Retina (tissue), 1 donor: ENCODE data around the gene SLC6A5.
A peak's percentile ranks its signal among the peaks of the same experiment; 100 is the strongest.

Experiments
- DNase-seq: peaks from one replicate; pipeline ENCODE4 v3.0.0-alpha.2; 2016

The SLC6A5 gene

DNA sequence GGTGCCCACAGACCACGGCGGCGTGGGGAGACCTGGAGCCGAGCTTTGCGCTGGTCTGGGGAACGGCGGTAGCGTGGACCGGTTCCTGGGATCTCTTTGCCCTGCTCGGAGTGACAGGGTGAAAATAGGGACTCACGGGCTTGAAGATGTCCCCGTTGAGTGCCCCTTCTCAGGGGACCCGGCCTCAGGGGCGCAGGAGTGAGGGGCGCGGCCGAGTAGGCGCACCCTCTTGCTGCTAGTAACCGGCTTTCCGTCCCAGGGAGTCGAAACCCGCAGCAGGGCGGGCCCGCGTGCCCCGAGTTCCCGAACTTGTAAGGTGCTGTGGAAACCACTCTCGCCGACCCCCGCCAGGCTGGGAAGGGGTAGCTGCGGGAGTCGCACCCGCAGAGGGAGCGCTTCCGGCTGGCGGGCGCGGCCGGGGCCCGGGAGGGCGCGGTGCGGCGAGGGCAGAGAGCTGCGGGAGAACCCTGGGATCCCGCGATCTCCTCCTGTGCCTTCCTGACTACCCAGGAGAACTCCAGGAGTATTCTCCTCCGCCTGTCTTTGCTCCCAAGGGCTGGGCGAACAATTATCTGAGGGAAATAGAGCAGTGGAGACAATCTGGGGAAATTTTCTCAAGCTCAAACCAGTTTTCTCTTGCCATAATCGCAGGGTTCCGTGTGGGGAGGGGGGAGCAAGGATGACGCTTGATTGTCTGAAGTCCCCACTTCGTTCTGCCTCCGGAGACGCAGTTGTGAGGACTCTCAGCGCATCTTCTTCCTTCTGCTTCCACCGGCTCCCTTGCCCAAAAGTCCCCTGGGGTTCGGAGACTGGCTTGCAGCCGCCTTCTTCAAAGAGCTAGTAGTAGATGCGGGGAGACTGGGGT lies 70.6 kb downstream of the SLC6A5 start:
- DNase-seq = peak; percentile 69

DNA sequence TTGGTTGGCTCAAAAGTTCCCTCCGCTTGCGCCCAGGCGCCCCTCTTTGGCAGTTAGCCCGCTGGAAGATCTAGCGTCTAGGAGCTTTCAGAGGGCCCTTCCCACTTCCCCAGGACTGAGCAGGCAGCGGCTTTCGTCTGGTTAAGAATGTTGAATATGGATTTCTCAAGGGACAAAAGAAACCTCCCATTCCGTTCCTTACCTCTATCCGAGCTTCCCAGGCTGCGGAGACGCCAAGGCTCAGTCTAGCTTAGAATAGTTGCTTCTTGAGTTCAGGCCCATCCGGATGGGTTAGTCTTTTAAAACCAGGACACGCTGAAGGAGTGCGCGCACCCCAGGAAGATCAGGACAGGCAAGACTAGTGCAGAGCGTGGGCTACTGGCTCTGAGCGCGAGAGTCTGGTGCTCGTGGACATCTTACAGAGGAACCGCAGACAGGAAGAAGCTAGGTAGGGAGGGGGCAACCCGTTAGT lies 71.6 kb downstream of the SLC6A5 start:
- DNase-seq = peak; percentile 53

DNA sequence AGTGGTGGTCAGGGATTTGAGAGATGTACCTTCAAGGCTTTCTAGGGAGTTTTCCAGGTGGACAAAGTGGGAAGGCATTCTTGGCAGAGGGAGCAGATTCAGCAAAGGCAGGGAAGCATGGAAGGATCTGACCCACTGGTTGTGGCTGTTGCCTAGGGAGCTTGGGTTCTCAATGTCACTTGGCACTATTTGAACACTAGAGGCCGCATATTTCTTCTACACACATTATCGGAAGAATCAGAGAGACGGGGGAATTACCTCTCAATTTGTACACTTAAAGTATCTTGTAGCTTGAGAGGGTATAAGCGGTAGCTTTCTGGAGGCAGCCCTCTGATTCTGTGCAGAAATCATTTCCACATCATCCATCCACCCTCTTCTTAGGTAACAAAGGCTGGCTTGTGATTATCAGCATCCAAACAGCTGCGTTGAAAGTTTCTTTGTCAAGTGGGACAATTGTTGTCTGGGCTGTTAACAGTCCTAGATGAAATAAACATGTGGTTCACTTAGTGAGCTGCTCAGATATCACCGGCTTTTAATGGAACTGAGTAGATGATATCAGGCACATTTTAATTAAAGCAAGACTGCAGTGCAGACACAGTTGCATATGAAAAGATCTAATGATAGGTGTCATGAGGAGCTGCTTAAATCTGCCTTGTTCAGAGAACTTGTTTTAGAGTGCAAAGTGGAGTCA lies 72.6 kb downstream of the SLC6A5 start:
- DNase-seq = peak; percentile 54

DNA sequence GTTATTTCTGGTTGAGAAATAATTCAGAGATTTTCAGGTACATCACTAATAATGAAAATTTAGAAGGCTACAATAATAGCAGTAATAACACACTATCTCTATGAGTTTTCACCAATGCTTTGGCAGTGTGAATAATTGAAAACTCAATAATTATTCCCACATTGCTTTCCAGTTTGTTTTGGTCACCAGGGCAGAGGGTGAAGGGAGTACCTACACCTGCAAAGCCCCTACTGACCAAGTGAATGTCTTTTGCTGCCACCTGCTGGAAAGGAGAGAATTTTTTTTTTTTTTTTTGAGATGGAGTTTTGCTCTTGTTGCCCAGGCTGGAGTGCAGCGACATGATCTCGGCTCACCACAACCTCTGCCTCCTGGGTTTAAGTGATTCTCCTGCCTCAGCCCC lies 73.2 kb downstream of the SLC6A5 start:
- DNase-seq = peak; percentile 40

DNA sequence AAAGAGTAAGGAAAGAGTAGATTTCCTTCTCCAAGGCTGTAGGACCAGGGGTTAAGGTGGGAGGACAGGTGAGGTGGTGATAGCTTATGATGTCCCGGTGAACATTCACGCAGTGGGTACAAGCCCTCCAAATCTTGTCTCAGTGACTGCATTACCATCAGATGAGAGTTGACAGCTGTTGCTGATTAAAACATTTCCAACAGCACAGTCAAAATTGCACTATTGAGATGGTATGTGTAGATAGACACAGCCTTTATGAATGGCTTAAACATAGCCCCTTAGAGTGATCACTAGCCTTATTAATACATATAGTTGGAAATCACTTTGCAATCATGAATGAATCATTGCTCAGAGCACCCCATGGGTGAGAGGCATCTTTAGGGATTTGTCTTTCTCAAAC lies 77.2 kb downstream of the SLC6A5 start:
- DNase-seq = no peak

DNA sequence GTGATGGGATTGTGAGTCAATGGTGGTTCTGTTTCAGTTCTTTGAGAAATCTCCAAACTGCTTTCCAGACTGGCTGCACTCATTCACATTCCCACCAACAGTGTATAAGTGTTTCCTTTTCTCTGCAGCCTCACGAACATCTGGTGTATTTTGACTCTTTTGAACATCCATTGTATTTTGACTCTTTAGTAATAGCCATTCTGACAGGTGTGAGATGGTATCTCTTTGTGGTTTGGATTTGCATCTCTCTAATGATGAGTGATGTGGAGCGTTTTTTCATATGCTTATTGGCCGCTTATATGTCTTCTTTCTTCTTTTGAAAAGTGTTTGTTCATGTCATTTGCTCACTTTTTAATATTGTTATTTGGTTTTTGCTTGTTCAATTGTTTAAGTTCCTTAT lies 89.4 kb downstream of the SLC6A5 start:
- DNase-seq = no peak

DNA sequence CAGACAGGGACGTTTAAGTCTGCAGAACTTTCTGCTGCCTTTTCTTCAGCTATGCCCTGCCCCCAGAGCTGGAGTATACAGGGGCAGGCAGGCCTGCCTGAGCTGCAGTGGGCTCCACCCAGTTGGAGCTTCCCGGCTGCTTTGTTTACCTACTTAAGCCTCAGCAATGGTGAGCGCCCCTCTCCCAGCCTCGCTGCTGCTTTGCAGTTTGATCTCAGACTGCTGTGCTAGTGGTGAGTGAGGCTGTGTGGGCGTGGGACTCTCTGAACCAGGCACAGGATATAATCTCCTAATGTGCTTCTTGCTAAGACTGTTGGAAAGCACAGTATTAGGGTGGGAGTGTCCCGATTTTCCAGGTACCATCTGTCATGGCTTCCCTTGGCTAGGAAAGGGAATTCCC lies 108.5 kb downstream of the SLC6A5 start:
- DNase-seq = no peak
